H9 (cell line): ENCODE results near the gene FCSK. TPM values are rescaled to one million over a fixed set of nuclear protein-coding genes. Genes with fewer than 3 reads are reported as not detected.

ENCODE experiments used
- DNase-seq: peaks from one replicate; pipeline ENCODE4 v3.0.0-alpha.2; 2017
- H2AFZ ChIP-seq: one replicate; pipeline ENCODE4 v1.6.1; 2013; ENCODE audit warnings: mild to moderate bottlenecking, low read length, control low read depth, moderate library complexity
- H2AK5ac ChIP-seq: 2 replicates; pipeline ENCODE4 v1.6.1; 2013; ENCODE audit warnings: low read length, control low read depth, mixed read lengths; ENCODE audit not compliant: insufficient read length
- H2BK120ac ChIP-seq: one replicate; pipeline ENCODE4 v1.6.1; 2013; ENCODE audit warnings: low read depth, mild to moderate bottlenecking, low read length, control low read depth, inconsistent platforms; ENCODE audit not compliant: poor library complexity, severe bottlenecking
- H2BK12ac ChIP-seq: 2 replicates; pipeline ENCODE4 v1.6.1; 2013; ENCODE audit warnings: low read length, control low read depth, mixed read lengths, low read depth; ENCODE audit not compliant: insufficient read length
- H2BK15ac ChIP-seq: 2 replicates; pipeline ENCODE4 v1.6.1; 2013; ENCODE audit warnings: low read depth, low read length, control low read depth
- H2BK20ac ChIP-seq: one replicate; pipeline ENCODE4 v1.6.1; 2013; ENCODE audit warnings: low read depth, mild to moderate bottlenecking, low read length, control low read depth, inconsistent platforms; ENCODE audit not compliant: poor library complexity, severe bottlenecking
- H2BK5ac ChIP-seq: 2 replicates; pipeline ENCODE4 v1.6.1; 2013; ENCODE audit warnings: low read length, control low read depth, mixed read lengths; ENCODE audit not compliant: insufficient read length
- H3K14ac ChIP-seq: 2 replicates; pipeline ENCODE4 v1.6.1; 2013; ENCODE audit warnings: low read length, control low read depth; ENCODE audit not compliant: insufficient read depth
- H3K18ac ChIP-seq: 2 replicates; pipeline ENCODE4 v1.6.1; 2013; ENCODE audit warnings: low read depth, mild to moderate bottlenecking, mixed read lengths, low read length, control low read depth; ENCODE audit not compliant: insufficient read length
- H3K23ac ChIP-seq: 2 replicates; pipeline ENCODE4 v1.6.1; 2013; ENCODE audit warnings: low read length, control low read depth, mixed read lengths, low read depth; ENCODE audit not compliant: insufficient read length
- H3K23me2 ChIP-seq: 2 replicates; pipeline ENCODE4 v1.6.1; 2013; ENCODE audit warnings: low read depth, mild to moderate bottlenecking, mixed read lengths, low read length, control low read depth; ENCODE audit not compliant: insufficient read length, poor library complexity, severe bottlenecking
- H3K27ac ChIP-seq: 2 replicates; pipeline ENCODE4 v1.5.1; 2013; ENCODE audit warnings: low read length, control low read depth, mixed read lengths, low read depth; ENCODE audit not compliant: insufficient read length
- H3K27me3 ChIP-seq: 2 replicates; pipeline ENCODE4 v1.6.1; 2013; ENCODE audit warnings: low read length, control low read depth, inconsistent platforms; ENCODE audit not compliant: insufficient read depth
- H3K4ac ChIP-seq: 2 replicates; pipeline ENCODE4 v1.6.1; 2013; ENCODE audit warnings: low read depth, mild to moderate bottlenecking, control low read depth, inconsistent platforms, low read length, moderate library complexity
- H3K4me1 ChIP-seq: 2 replicates; pipeline ENCODE4 v1.6.1; 2013; ENCODE audit warnings: low read length, control low read depth, inconsistent platforms; ENCODE audit not compliant: insufficient read depth
- H3K4me2 ChIP-seq: 2 replicates; pipeline ENCODE4 v1.6.1; 2013; ENCODE audit warnings: low read length, control low read depth, mixed read lengths; ENCODE audit not compliant: insufficient read length, insufficient read depth
- H3K56ac ChIP-seq: 2 replicates; pipeline ENCODE4 v1.6.1; 2013; ENCODE audit warnings: low read depth, mild to moderate bottlenecking, mixed read lengths, low read length, control low read depth; ENCODE audit not compliant: insufficient read length
- H3K79me1 ChIP-seq: 2 replicates; pipeline ENCODE4 v1.6.1; 2013; ENCODE audit warnings: low read depth, mild to moderate bottlenecking, moderate library complexity, low read length, control low read depth, inconsistent platforms; ENCODE audit not compliant: insufficient read depth, poor library complexity, severe bottlenecking
- H3K79me2 ChIP-seq: 2 replicates; pipeline ENCODE4 v1.6.1; 2013; ENCODE audit warnings: low read length, control low read depth, inconsistent platforms; ENCODE audit not compliant: insufficient read depth
- H3K9ac ChIP-seq: 2 replicates; pipeline ENCODE4 v1.6.1; 2013; ENCODE audit warnings: low read length, control low read depth, mixed read lengths; ENCODE audit not compliant: insufficient read length; ENCODE audit errors: extremely low read depth
- H3K9me3 ChIP-seq: one replicate; pipeline ENCODE4 v1.6.1; 2013; ENCODE audit warnings: low read depth, low read length, inconsistent platforms; ENCODE audit not compliant: control insufficient read depth
- H3T11ph ChIP-seq: one replicate; pipeline ENCODE4 v1.6.1; 2013; ENCODE audit warnings: mild to moderate bottlenecking, low read length, control low read depth, inconsistent platforms
- H4K20me1 ChIP-seq: one replicate; pipeline ENCODE4 v1.6.1; 2013; ENCODE audit not compliant: control insufficient read depth, insufficient read length, insufficient read depth
- H4K5ac ChIP-seq: 2 replicates; pipeline ENCODE4 v1.6.1; 2013; ENCODE audit warnings: low read depth, mild to moderate bottlenecking, mixed read lengths, low read length, control low read depth; ENCODE audit not compliant: insufficient read length
- H4K8ac ChIP-seq: replicated peaks from 2 replicates; pipeline ENCODE4 v1.6.1; 2013; ENCODE audit warnings: low read length, control low read depth, mixed read lengths, low read depth; ENCODE audit not compliant: insufficient read length
- H4K91ac ChIP-seq: 2 replicates; pipeline ENCODE4 v1.6.1; 2013; ENCODE audit warnings: low read depth, mild to moderate bottlenecking, moderate library complexity, mixed read lengths, low read length, control low read depth; ENCODE audit not compliant: insufficient read length
- H3K27ac Mint-ChIP-seq, 3 experiments: 2 replicates in 2 of 3; 3 replicates in 1 of 3; pipeline ENCODE4 v1.8.0; 2020 to 2021; ENCODE audit warnings: mixed read lengths in 3 of 3, mild to moderate bottlenecking in 1 of 3, moderate library complexity in 1 of 3
- H3K27me3 Mint-ChIP-seq: 2 replicates; pipeline ENCODE4 v1.8.0; 2021; ENCODE audit warnings: low read depth, mild to moderate bottlenecking, moderate library complexity, mixed read lengths
- H3K36me3 Mint-ChIP-seq, 3 experiments: 2 replicates in 2 of 3; 3 replicates in 1 of 3; pipeline ENCODE4 v1.8.0; 2020 to 2021; ENCODE audit warnings: low read depth in 3 of 3, mixed read lengths in 3 of 3; ENCODE audit not compliant: insufficient read depth in 1 of 3
- H3K4me1 Mint-ChIP-seq, 2 experiments: 2 replicates each; pipeline ENCODE4 v1.8.0; 2020; ENCODE audit warnings: mixed read lengths in 2 of 2
- H3K4me3 Mint-ChIP-seq, 2 experiments: 2 replicates in 1 of 2; 3 replicates in 1 of 2; pipeline ENCODE4 v1.8.0; 2020 to 2021; ENCODE audit warnings: mild to moderate bottlenecking in 2 of 2, mixed read lengths in 2 of 2, moderate library complexity in 1 of 2
- H3K9me3 Mint-ChIP-seq, 2 experiments: 2 replicates in 1 of 2; 3 replicates in 1 of 2; pipeline ENCODE4 v1.8.0; 2020; ENCODE audit warnings: mild to moderate bottlenecking in 2 of 2, mixed read lengths in 2 of 2, moderate library complexity in 1 of 2
- CTCF ChIP-seq: fragments of 200-600 bp; sonication (generic); conservative IDR thresholded peaks from 3 replicates; pipeline ENCODE4 v1.8.0; 2021; ENCODE audit warnings: antibody characterized with exemption, mild to moderate bottlenecking
- WGBS: extraction: QIAGEN DNeasy Blood & Tissue Kit; methylation state at CpG from one replicate; pipeline ENCODE4 v1.1.7; 2013; ENCODE audit warnings: missing lambda C conversion rate, low lambda C conversion rate, mixed read lengths; ENCODE audit not compliant: insufficient read length; ENCODE audit errors: extremely low coverage; 5-methylcytosine and 5-hydroxymethylcytosine counted together
- total RNA-seq: library from RNA; stranded (reverse); gene quantifications from 2 replicates; pipeline ENCODE4 v1.2.1, GENCODE V29; 2021

Gene FCSK
- total RNA-seq, 1 experiment from 2014 or later = 6.5 TPM

GRCh38 chr16:70496513-70496912 lies 42.1 kb downstream of the FCSK start:
- no peak overlapping the region for H3K27ac ChIP-seq
- H3K9me3 Mint-ChIP-seq = no peaks in the 10 kb centered on the region
- TF ChIP-seq CTCF = no peak
- no peak overlapping the region for H4K8ac ChIP-seq
- H4K91ac ChIP-seq = no peak overlapping the region
- H3K18ac ChIP-seq = no peak overlapping the region
- H2BK12ac ChIP-seq = no peak overlapping the region
- no peak overlapping the region for H3K14ac ChIP-seq
- no peak overlapping the region for H3K23ac ChIP-seq
- H3T11ph ChIP-seq = no peak overlapping the region
- H4K5ac ChIP-seq = no peak overlapping the region
- H3K9me3 ChIP-seq = no peaks in the 10 kb centered on the region
- whole genome bisulfite sequencing = no CpG with 5 or more reads among the region's 6 CpGs
- H2BK5ac ChIP-seq = no peak overlapping the region
- no peaks in the 10 kb centered on the region for H3K4me1 Mint-ChIP-seq
- H2AFZ ChIP-seq = no peak overlapping the region
- no peak for DNase-seq
- H2BK120ac ChIP-seq = no peak overlapping the region
- H3K4me2 ChIP-seq = no peak overlapping the region
- H3K9ac ChIP-seq = no peak overlapping the region
- H3K23me2 ChIP-seq = no peaks in the 10 kb centered on the region
- no peak overlapping the region for H3K4ac ChIP-seq
- H3K4me1 ChIP-seq = no peaks in the 10 kb centered on the region
- H3K27me3 ChIP-seq = no peaks in the 10 kb centered on the region
- no peak overlapping the region for H2BK15ac ChIP-seq
- H3K27me3 Mint-ChIP-seq = no peaks in the 10 kb centered on the region
- H4K20me1 ChIP-seq = no peaks in the 10 kb centered on the region
- H2AK5ac ChIP-seq = no peak overlapping the region
- no peaks in the 10 kb centered on the region for H3K79me1 ChIP-seq
- H2BK20ac ChIP-seq = no peak overlapping the region
- no peaks in the 10 kb centered on the region for H3K79me2 ChIP-seq
- H3K36me3 Mint-ChIP-seq = peaks cover 0 to 52% (median 41%) of the 10 kb centered on the region in 3 experiments; a peak in 6 of 7 replicates
- H3K4me3 Mint-ChIP-seq = no peak overlapping the region
- H3K27ac Mint-ChIP-seq = no peak overlapping the region
- no peak overlapping the region for H3K56ac ChIP-seq
